Stimulated activated CD4-positive, alpha-beta T cell treated with anti-CD3 and anti-CD28 coated beads, Interleukin-15, amount 100 ng/mL, for 24 hours (primary cell): Measurements from ENCODE around the gene GOLGB1.
A peak's percentile ranks its signal among the peaks of the same experiment; 100 is the strongest.

Experiments used
- DNase-seq: peaks from one replicate; pipeline ENCODE4 v3.0.0-alpha.2; 2020

GOLGB1 gene

DNA sequence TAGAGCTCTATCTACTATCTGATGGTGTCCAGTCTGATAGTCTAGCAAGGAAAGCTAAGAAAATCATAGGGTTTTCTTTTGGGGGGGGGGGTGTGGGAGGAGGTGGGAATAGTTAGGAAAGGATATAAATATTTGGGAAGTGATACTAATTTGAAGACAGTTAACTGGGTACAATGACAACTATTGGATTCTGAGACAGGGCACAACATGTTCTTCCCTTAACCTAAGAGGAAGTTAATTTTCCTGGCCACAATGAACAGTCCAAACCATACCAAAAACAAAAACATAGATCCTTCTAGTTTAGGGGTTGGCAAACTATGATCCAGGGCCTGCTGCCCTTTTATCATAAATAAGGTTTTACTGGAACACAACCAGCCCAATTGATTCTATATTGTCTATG lies 78.9 kb downstream of the GOLGB1 start:
- DNase-seq = no peak

DNA sequence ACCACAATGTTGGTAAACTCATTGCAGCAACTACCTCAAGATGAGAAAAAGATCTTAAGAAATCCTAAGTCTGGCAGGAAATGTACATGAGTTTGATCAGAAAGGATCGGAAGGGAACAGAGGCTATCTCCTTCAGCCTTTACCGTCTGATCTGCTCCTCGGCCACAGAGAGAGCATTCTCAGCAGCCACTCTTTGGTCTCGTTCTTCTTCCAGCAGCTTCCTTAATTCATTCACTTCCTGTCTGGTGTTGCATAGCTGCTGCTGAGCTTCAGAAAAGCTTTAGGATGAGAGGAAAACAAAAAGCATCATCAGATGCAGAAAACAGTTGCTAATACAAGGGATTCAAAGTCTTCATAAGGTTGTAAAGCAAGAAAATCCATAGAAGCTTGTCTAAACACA lies 82.2 kb downstream of the GOLGB1 start:
- no peak for DNase-seq

DNA sequence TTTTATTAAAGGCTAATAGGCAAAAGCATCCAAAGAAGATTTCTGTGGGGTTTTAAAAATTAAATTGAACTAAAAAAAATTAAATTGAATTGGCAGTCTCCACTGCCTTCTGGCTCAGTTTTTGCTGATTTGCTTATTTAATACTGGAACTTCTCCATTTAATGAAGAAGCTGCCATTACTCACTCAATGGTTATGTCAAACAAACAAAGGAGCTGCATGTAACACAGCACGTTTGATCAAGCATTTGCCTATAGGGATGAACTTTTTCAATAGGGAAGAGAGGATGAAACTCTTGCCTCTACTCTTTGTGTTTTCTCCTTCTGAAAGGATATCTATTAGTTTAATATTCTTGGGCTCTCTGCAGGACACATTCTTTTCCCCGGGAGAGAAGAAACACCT lies 84.1 kb downstream of the GOLGB1 start:
- no peak for DNase-seq

DNA sequence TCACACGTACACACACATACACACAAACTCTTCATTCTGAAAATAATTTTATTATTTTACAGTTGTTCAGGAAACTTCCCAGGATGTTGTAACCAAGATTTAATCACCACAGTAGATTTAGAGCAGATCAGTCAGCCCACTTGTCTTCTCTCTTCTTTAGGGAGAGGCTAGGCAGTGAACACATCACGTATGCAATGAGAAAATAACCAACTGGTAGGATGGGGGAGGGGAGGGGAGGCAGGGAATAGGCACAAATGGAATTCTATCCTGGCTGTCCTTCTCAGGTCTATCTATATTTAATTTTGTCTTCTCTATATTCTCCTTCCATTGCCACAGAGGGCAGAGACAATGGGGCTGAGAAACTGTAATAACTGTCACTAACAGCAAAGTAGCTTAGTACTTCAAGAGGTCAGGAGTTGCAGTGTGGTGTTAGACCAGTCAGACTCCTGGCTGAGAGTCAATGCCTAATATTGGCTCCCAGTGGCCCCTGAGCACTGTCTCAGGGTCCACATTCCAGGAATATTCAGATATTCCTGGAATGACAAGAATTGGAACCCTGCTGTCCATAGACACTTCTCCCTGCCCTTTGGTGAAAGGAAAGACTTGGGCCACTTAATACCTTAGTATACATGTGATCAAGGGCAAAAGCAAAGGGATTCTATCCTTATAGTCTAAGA lies 86.2 kb downstream of the GOLGB1 start:
- DNase-seq = no peak

DNA sequence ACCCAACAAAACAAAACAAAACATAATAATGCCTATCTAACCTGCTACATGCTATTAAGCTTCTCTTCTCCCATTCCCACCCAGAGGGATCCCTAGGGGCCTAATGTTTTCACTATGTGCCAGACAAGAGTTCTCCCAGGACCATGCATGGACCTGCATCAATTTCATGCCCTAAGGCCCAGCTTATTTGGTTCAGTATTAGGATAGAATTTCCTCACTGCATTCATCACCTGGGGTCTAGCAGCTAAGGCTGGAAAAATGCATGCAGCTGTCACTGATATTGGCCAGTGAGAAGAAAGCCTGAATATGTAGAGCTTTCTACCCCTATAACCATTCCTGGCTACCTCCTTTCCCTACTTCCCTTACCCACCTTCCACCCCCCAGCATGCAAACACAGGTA lies 86.8 kb downstream of the GOLGB1 start:
- DNase-seq = no peak

DNA sequence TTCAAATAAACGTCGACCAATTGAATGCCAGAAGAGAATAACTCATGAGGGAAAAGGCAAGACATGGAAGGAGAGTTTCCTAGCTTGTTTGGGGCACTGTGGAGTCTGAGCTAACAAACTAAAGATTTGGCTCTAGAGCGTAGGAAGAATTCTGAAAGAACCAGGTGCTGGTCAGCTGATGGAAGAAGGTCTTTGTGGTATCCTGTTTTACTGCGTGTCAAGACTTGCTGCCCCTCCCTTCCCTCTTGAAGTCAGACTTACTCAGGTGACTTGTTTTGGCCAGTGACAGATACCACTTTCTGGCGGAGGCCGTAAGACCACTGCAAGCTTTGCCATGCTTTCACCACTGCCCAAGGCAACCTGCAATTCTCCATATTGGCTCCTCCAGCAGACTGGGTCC lies 88.2 kb downstream of the GOLGB1 start:
- no peak for DNase-seq

DNA sequence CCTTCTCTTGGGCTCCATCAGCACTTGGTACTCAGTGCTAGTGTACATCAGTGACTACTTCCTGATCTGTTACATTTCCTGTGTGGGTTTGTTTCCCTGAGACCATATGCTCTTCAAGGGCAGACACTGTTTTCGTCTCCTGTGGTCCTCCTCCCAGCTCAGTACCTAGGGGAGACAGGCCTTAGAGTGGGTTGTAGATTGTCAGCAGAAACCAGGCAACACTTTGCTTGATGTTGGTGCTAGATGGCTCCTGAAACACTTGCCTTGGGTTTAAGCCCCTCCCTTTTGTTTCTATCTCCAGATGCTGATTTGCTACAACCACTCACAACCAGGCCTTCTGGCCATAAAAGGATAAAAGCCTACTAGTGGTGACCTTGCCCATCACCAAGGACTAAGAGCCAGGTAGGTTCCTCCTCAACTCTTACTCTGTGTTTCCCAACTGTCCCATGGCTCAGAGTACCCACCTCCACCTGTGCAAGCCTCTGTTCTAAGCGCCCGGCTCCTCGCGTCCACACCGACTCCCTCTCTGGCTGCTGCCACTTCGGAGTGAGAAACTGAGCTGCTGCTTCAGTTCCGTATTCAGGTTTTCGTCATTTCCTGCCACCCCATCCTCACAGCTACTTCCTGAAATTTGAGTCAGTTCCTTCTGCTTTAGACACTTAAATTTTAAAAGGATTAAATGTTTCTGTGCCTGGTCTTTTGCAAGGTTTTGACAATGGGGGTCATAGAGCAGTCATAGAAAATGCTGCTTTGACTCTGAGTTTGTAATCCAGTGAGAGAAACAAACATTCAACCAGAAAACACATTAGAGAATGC lies 89.0 kb downstream of the GOLGB1 start, which contains the start of gene HCLS1:
TSS of gene HCLS1 (minus strand) at position 548 of the 816 bp plus-strand sequence. CDS start 2,556 bp downstream, outside the sequence.
- DNase-seq = peak; percentile 73

DNA sequence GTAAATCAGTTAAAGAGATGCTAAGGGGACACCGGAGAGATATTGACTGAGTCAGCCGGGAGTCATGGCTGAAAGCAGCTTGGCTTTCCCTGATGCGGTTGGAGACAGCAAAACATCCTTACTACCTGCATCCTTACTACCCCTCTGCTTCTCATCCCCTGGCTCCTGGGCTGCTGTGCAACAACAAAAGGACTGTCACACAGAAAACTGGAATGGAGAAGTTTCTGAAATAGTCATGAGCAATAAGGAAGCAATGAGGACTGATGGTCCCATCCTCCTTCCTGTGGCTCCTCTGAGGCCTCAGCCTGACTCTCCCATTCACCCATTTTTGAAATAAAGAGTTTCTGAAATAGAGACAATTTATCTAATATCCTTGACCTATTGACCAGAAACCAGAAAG lies 90.0 kb downstream of the GOLGB1 start:
- DNase-seq = no peak

DNA sequence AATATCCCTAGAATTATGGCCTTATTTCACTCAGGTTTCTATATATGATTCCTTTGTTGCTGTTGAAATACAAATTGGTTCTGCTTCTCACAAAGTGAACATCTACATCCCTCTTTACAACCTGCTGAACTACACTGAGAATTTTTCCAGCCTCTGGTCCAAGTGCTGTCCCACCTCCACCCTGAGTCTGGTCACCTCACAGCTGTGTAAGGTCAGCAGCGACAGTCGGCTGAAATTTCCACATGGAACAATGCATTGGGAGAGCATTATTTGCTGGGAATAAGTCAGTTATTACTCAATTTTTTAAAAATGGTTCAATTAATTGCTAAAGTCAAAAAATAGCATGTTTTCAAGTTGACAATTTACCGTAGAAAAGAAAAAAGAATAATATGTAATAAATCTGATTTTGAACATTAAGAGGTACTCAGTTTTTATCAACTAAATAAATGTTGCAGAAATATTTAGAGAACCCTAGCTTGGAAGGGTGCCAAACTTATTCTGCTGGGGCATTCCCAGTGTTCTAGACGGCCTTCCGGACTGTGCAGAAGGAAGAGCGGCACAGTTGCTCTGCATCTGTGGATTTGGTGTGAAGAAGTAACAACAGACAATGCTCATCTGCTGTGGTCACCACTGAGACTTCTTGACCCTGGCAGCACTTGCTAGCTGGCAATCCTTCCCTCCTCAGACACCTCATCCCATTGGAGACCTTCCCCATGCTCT lies 90.7 kb downstream of the GOLGB1 start:
- no peak for DNase-seq

DNA sequence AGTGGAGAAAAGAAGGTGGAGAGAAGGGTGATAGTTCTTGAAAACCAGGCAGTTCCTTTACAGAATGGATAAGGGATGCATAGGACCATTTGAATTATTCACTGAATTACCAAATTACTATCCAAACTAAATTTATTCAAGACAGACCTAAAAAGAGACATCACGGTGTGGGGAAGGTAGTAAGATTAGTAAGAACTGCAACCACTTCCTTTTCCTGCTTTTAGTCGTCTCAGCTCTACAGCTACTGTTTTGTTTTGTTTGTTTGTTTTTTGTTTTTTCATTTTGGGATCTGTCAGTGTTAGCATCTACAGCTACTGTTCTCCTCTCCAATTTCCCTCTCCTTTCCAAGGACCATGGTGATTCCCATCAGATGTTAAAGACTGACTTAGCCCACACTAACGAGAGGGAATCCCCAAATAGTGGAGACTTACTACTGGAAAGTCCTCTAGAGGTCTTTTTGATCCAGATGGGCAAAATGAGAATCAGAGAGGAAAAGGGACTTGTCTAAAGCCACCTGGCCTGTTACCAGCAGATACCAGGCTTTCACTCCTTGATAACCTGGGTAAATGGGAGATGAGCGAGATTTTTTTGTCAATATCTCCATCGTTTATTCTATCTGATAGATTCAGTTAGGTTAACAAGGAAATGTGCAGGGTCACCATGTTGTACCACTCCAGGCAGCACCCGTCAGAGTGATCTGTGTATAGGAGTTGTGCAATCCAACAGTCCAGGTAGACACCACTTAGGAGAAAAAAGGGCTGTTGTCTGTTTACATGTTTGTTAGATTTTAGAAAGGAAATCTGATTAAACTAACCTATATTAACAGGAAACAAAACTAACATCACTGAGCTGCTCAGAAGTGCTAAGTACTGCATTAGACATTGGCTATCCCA lies 94.8 kb downstream of the GOLGB1 start:
- DNase-seq = no peak

DNA sequence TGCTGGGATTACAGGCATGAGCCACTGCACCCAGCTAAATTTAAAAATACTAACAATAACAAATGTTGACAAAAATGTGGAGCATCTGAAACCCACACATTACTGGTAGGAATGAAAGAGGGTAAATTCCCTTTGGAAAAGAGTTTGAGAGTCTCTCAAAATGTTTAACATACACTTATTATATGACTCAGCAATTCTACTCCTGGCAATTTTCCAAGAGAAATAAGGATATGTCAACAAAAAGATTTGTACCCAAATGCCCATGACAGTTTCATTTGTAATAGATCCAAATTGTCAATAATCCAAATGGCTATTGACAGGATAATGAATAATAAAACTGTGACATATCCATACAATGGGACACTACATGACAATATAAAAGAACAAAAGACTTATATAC lies 97.9 kb downstream of the GOLGB1 start:
- no peak for DNase-seq

DNA sequence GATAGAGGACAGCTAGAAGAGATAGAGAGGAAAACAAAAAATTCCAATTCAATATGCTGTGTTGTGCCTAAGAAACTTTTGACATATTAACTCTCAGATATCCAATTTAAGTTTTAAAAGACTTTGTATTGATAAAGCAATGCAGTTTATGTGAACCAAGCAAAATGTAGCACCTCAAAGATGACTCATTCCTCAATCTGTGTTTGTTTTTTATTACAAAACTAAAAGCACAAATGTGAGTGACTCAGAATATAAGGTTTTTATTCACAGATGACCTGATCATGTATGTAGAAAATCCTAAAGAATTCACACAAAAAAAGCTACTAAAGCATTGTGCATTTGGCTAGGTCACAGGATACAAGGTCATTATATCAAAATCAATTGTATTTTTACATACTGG lies 99.9 kb downstream of the GOLGB1 start:
- DNase-seq = no peak

DNA sequence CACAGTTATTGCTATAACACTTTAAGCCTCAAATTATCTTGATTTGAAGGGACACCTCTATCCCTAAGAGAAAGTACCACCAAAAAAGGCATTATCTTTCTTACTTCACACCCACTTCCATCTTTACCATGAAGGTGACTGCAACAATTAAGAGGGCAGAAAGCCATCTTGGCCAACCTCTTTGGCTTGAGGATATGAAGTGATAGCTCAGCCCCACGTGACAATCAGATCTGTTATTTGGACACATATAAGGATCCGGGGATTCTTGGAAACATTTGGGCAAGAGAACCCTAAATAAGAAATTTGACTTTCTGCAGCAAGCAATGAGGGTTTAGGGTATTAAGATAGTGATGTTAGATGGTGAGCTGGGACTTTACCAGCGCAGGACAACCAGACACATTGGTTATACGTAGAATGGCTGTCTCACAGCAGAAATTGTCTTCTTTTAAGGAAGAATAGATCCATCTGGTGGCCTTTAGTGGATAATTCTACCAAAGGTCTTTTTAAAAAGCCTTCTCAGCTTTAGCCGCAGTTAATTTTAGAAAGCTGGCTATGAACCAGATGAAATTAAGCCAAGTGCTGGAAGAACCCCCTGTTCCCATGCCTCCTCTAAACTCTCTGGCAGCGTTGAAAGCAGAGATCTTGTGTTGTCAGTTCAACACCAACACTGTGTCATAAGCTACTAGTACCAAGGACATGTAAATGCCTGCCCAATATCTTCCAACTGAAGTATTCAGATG lies 101.2 kb downstream of the GOLGB1 start:
- DNase-seq = no peak

DNA sequence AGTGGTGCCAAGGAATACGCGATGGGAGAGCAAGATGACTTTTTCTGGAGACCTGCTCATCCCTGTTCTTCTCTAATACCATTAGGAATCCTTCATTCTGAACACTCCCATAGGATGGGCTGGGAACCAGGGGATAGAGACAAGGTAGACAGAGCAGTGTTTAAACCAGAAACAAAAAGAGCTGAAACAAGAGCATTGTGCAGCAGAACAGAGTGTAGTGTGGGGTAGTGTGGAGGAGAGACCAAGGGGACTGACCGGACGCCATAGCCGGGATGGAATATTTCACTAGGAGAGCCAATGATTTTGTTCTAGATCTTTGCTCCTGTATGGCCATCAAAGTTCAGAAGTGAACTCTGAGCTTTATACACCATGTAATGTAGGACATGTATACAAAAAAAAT lies 104.5 kb downstream of the GOLGB1 start:
- DNase-seq = no peak

DNA sequence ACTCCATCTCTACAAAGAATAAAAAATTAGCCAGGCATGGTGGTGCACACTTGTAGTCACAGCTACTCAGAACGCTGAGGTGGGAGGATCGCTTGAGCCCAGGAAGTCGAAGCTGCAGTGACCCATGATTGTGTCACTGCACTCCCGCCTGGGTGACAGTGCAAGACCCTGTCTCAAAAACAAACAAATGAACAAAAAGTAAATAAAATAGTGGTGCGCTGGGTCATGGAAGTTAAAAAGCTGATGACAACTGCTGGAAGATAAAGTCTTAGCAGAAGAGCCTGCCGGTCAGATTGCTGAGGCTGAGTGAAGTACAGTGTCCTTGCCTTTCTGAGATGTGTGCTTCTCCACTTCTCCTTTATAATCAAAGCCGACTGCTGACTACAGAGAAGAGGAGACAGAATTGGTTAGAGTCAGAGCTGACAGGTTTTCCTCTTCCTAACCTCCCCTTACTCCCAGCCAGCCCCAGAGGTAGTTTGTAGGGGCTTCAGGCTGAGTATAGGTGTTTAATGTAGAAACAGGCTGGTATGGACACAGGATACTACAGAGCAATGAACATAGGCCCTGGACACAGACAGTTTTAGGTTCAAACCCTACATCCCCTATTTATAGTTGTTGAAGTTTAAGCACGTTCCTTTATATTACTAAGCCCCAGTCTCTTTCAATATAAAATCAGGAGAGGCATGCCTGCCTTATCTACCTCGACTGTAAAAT lies 106.8 kb downstream of the GOLGB1 start:
- DNase-seq = no peak

DNA sequence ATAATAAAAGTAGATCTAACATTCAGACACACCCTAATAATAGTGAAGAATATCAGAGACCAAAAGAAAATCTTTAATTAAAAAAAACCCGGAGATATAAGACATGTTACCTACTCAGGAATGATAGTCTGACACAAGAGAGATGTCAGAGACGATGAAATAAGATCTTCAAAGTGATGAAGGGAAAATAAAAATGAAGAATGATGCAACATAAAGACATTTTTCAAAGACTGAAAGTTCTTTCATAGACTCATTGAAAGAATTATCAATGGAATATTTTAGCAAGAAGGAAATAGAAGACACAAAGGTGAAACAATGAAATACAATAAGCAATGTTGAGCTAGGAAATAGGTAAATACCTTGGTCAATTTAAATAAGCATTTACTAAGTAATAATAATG lies 108.4 kb downstream of the GOLGB1 start:
- no peak for DNase-seq

DNA sequence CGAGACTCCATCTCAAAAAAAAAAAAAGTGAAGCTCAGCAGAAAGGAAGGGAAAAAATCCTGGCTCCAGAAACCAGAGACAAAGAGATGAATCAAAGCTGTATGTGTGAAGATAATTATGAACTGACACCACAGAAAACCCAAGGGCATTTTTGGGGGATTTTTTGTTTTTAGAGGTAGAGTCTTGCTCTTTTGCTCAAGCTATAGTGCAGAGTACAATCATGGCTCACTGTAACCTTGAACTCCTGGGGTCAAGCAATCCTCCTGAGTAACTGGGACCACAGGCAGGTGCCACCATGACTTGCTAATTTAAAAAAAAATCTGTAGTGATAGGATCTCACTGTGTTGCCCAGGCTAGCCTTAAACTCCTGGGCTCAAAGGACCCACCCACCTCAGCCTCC lies 111.6 kb downstream of the GOLGB1 start:
- DNase-seq = no peak

DNA sequence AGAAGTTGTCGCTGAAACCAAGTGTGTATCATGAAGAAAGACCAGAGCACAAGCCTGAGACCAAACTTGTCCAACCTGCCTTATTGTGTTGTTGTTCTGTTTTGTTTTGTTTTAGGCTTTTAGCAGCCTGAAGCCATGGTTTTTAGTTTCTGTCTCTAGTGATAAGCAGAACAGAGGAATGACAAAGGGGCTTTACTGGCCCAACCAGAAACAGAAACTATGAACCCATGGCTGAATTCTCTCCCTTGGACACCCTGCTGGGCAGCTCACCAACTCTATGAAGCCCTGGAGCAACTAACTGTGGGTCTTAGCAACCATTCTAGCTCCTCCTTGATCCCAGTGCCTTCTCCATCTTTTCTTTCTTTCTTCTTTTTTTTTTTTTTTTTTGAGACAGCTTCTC lies 119.2 kb downstream of the GOLGB1 start:
- no peak for DNase-seq

DNA sequence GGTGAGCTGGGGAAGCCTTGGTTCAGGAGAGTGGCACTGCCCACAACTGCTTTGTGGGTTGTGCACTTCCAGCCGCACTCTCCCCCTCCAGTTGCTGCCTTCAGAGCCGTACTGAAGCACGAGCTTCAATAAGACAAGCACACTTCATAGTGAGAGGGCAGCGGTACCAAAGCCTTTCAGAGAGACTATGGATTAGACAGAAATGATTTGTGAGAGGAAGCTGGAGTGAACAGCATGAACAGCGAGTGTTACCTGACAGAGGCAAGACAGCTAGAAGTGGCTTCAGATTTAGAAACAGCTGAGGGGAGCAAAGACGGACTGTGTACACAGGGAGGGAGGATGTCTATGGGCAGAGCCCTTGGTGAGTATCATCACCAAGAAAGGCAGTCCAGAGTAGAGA lies 119.9 kb downstream of the GOLGB1 start:
- no peak for DNase-seq

DNA sequence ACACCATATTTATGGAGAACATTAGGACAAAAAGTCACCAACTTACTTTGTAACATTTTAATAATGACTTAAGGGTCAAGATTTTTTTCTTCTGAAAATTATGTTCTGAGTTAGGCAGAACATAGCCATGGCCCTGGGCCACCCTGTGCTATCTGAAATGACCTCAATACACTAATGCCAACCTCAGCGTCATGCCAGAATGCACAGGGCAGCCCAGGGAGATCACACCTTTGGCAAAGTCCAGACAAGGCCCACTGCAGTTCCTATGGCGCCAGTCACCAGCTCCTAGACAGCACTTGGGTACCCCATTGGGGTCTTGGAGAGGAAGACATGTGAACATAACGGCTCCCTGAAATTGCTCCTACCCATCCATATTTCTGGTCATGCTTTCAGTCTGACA lies 121.9 kb downstream of the GOLGB1 start:
- DNase-seq = no peak

DNA sequence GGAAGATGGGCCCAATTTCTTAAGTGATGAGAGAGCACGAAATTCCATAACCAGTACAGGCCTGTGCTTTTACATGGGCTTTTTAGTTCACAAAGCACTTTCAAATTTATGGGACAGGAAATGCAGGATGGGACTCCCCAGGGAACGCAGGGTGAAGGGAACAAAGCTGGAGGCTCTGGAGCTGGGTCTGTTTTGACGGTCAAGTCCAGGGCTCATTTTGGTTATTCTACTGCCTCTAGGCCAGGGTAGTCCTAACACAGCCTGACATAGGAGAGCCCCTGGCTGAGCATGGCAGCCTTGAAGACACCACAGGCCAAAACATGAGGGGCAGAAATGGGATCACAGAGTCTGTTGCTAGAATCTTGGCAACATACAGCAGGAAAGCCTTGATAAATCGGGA lies 122.3 kb downstream of the GOLGB1 start:
- DNase-seq = no peak
